HEK293 (cell line): ENCODE results near the gene LMCD1.

Source experiments
- CTCF ChIA-PET: fragments of 350-600 bp; formaldehyde crosslinking; extraction: SDS; loops from one replicate; lab custom pipeline; 2021; ENCODE audit warnings: antibody characterized with exemption; lab: Yijun Ruan, JAX
- POLR2A ChIA-PET: fragments of 300-600 bp; formaldehyde crosslinking; extraction: SDS; loops from one replicate; lab custom pipeline; 2020; ENCODE audit warnings: antibody characterized with exemption, inconsistent platforms; lab: Yijun Ruan, JAX
- H3K27ac ChIP-seq: fragments of 200-500 bp; sonication (Bioruptor generic); 2 replicates; pipeline ENCODE4 v1.5.1; 2014; ENCODE audit warnings: low read depth, low read length, control low read depth, inconsistent platforms; ENCODE audit errors: extremely low read depth
- H3K36me3 ChIP-seq, 2 experiments: fragments of 200-500 bp in 1 of 2; sonication (Bioruptor generic) in 1 of 2; 1 replicate in 1 of 2; 2 replicates in 1 of 2; pipeline ENCODE4 v1.5.1; 2014 to 2017; ENCODE audit warnings: inconsistent platforms in 2 of 2, low read length in 2 of 2; ENCODE audit not compliant: control insufficient read depth in 2 of 2, insufficient read depth in 1 of 2
- H3K4me1 ChIP-seq: fragments of 200-500 bp; sonication (Bioruptor generic); 2 replicates; pipeline ENCODE4 v1.5.1; 2014; ENCODE audit warnings: mild to moderate bottlenecking, low read length, inconsistent platforms; ENCODE audit not compliant: control insufficient read depth, insufficient read depth
- H3K4me3 ChIP-seq: 2 replicates; pipeline ENCODE4 v1.5.1; 2011; ENCODE audit warnings: low read depth, mild to moderate bottlenecking, control low read depth, low read length, moderate library complexity
- H3K9me3 ChIP-seq: fragments of 200-500 bp; sonication (Bioruptor generic); 2 replicates; pipeline ENCODE4 v1.5.1; 2014; ENCODE audit warnings: low read depth, low read length, inconsistent platforms; ENCODE audit not compliant: control insufficient read depth, insufficient read depth
- ATF2 ChIP-seq: fragments of 450-650 bp; formaldehyde crosslinking; IDR thresholded peaks from 2 replicates; pipeline ENCODE4 v1.5.1; 2016; ENCODE audit warnings: missing biosample characterization, missing genetic modification characterization, low read depth
- GLI2 ChIP-seq: fragments of 450-650 bp; formaldehyde crosslinking; IDR thresholded peaks from 2 replicates; pipeline ENCODE4; 2017; ENCODE audit warnings: missing biosample characterization, missing genetic modification characterization, low read depth, borderline replicate concordance
- KLF1 ChIP-seq: fragments of 450-650 bp; formaldehyde crosslinking; IDR thresholded peaks from 2 replicates; pipeline ENCODE4 v1.5.1; 2016; ENCODE audit warnings: missing biosample characterization, missing genetic modification characterization
- PRDM4 ChIP-seq: fragments of 450-650 bp; formaldehyde crosslinking; IDR thresholded peaks from 2 replicates; pipeline ENCODE4 v1.5.1; 2017; ENCODE audit warnings: missing biosample characterization, missing genetic modification characterization
- REPIN1 ChIP-seq: fragments of 450-650 bp; formaldehyde crosslinking; IDR thresholded peaks from 2 replicates; pipeline ENCODE4 v1.5.1; 2017; ENCODE audit warnings: missing biosample characterization, missing genetic modification characterization, low read depth
- SETDB1 ChIP-seq: IDR thresholded peaks from one replicate; pipeline ENCODE4 v1.6.1; 2017; ENCODE audit warnings: mild to moderate bottlenecking, low read length, moderate library complexity, mixed read lengths; ENCODE audit not compliant: insufficient read length
- ZBTB21 ChIP-seq: fragments of 450-650 bp; formaldehyde crosslinking; IDR thresholded peaks from 2 replicates; pipeline ENCODE4 v1.5.1; 2017; ENCODE audit warnings: missing biosample characterization, missing genetic modification characterization
- ZBTB48 ChIP-seq: fragments of 450-650 bp; formaldehyde crosslinking; IDR thresholded peaks from 2 replicates; pipeline ENCODE4 v1.5.1; 2016; ENCODE audit warnings: missing biosample characterization, missing genetic modification characterization
- ZNF10 ChIP-seq: fragments of 450-650 bp; formaldehyde crosslinking; IDR thresholded peaks from 2 replicates; pipeline ENCODE4 v1.5.1; 2017; ENCODE audit warnings: missing biosample characterization, missing genetic modification characterization
- ZNF121 ChIP-seq: fragments of 450-650 bp; formaldehyde crosslinking; IDR thresholded peaks from 2 replicates; pipeline ENCODE4 v1.5.1; 2016; ENCODE audit warnings: missing biosample characterization, missing genetic modification characterization
- ZNF175 ChIP-seq: fragments of 450-650 bp; formaldehyde crosslinking; IDR thresholded peaks from 2 replicates; pipeline ENCODE4 v1.5.1; 2016; ENCODE audit warnings: missing biosample characterization, missing genetic modification characterization
- ZNF19 ChIP-seq: fragments of 450-650 bp; formaldehyde crosslinking; IDR thresholded peaks from 2 replicates; pipeline ENCODE4; 2016; ENCODE audit warnings: missing biosample characterization, missing genetic modification characterization, low read depth
- ZNF211 ChIP-seq: fragments of 450-650 bp; formaldehyde crosslinking; IDR thresholded peaks from 2 replicates; pipeline ENCODE4 v1.5.1; 2016; ENCODE audit warnings: low read depth, missing biosample characterization, missing genetic modification characterization
- ZNF221 ChIP-seq: fragments of 450-650 bp; formaldehyde crosslinking; IDR thresholded peaks from 2 replicates; pipeline ENCODE4 v1.5.1; 2017; ENCODE audit warnings: missing biosample characterization, missing genetic modification characterization, borderline replicate concordance
- ZNF292 ChIP-seq: fragments of 450-650 bp; formaldehyde crosslinking; IDR thresholded peaks from 2 replicates; pipeline ENCODE4 v1.5.1; 2016; ENCODE audit warnings: low read depth, missing biosample characterization, missing genetic modification characterization, borderline replicate concordance
- ZNF324 ChIP-seq: fragments of 450-650 bp; formaldehyde crosslinking; IDR thresholded peaks from 2 replicates; pipeline ENCODE4 v1.5.1; 2016; ENCODE audit warnings: missing biosample characterization, missing genetic modification characterization
- ZNF350 ChIP-seq: fragments of 450-650 bp; formaldehyde crosslinking; IDR thresholded peaks from 2 replicates; pipeline ENCODE4 v1.5.0; 2017; ENCODE audit warnings: missing biosample characterization, mild to moderate bottlenecking, missing genetic modification characterization
- ZNF398 ChIP-seq: fragments of 450-650 bp; formaldehyde crosslinking; IDR thresholded peaks from 2 replicates; pipeline ENCODE4 v1.5.1; 2017; ENCODE audit warnings: missing biosample characterization, missing genetic modification characterization
- ZNF501 ChIP-seq: fragments of 450-650 bp; formaldehyde crosslinking; IDR thresholded peaks from 2 replicates; pipeline ENCODE4 v1.5.1; 2016; ENCODE audit warnings: missing biosample characterization, missing genetic modification characterization
- ZNF580 ChIP-seq: fragments of 450-650 bp; formaldehyde crosslinking; IDR thresholded peaks from 2 replicates; pipeline ENCODE4 v1.5.1; 2016; ENCODE audit warnings: missing biosample characterization, missing genetic modification characterization
- ZNF645 ChIP-seq: fragments of 450-650 bp; formaldehyde crosslinking; IDR thresholded peaks from 2 replicates; pipeline ENCODE4; 2016; ENCODE audit warnings: missing biosample characterization, missing genetic modification characterization
- ZNF654 ChIP-seq: fragments of 450-650 bp; formaldehyde crosslinking; IDR thresholded peaks from 2 replicates; pipeline ENCODE4 v1.5.1; 2016; ENCODE audit warnings: low read depth, missing biosample characterization, missing genetic modification characterization
- ZNF792 ChIP-seq: fragments of 450-650 bp; formaldehyde crosslinking; IDR thresholded peaks from 2 replicates; pipeline ENCODE4 v1.5.1; 2016; ENCODE audit warnings: missing biosample characterization, missing genetic modification characterization

LMCD1 gene

GRCh38 chr3:8490079-8490552 lies 11.5 kb upstream of the LMCD1 start (continued):
- no peak for TF ChIP-seq ZBTB48
- TF ChIP-seq ZNF324 (tag by site-specific recombination): 0 out of 2 replicates have a peak, but pooled peaks have one; percentile 40
- TF ChIP-seq ZNF398 (tag by site-specific recombination): peak; percentile 52
- no peak for TF ChIP-seq SETDB1
- no peak for TF ChIP-seq ZNF350 (tag by site-specific recombination)
- TF ChIP-seq ZNF10 (tag by site-specific recombination): no peak
- TF ChIP-seq ATF2 (tag by site-specific recombination): peak; percentile 96

GRCh38 chr3:8491271-8492144 lies 10.1 kb upstream of the LMCD1 start:
- Histone ChIP-seq H3K36me3 (no peaks in the 10 kb centered on the region), H3K4me3 (no peak overlapping the region), H3K9me3 (no peaks in the 10 kb centered on the region), H3K4me1 (peaks cover 7% of the 10 kb centered on the region), H3K27ac (no peak overlapping the region)
- ChIA-PET CTCF (interaction anchor here (0.7 to 2.0 kb wide), 3 partner anchors 10 to 131 kb away, joined by 3 to 8 read pairs (median 4); partner anchors contain the start of gene LMCD1), POLR2A (interaction anchor here (1.0 to 3.4 kb wide), 3 partner anchors 10 to 14 kb away, joined by 3 to 18 read pairs (median 3); partner anchors contain the start of gene LMCD1)
- peak; percentile 63 for TF ChIP-seq KLF1 (tag by site-specific recombination)
- TF ChIP-seq GLI2 (tag by site-specific recombination): no peak

- no peaks in the 10 kb centered on the region for H3K36me3 ChIP-seq
- H3K9me3 ChIP-seq: no peaks in the 10 kb centered on the region
- H3K4me1 ChIP-seq: peaks cover 4% of the 10 kb centered on the region
- H3K27ac ChIP-seq: no peak overlapping the region
- H3K4me3 ChIP-seq: no peak overlapping the region
- CTCF ChIA-PET: no interaction called here
- POLR2A ChIA-PET: interaction anchor here (1.2 to 1.8 kb wide), 2 partner anchors 9 to 11 kb away, joined by 3 read pairs; no protein-coding TSS in a partner anchor
- TF ChIP-seq ZNF121 (tag by site-specific recombination) (no peak), ZNF19 (no peak), ZNF221 (no peak), ZNF211 (no peak), ZNF580 (no peak), ZBTB21 (no peak), ZNF654 (tag by site-specific recombination) (no peak), ZNF292 (tag by site-specific recombination) (no peak), ZNF501 (tag by site-specific recombination) (no peak), GLI2 (tag by site-specific recombination) (no peak), ZNF175 (tag by site-specific recombination) (no peak), REPIN1 (tag by site-specific recombination) (no peak), ZNF792 (tag by site-specific recombination) (no peak), PRDM4 (tag by site-specific recombination) (no peak), ZNF350 (tag by site-specific recombination) (no peak), ZNF645 (tag by site-specific recombination) (no peak), SETDB1 (no peak)
Observed at GRCh38 chr3:8492744-8493511, 8.7 kb upstream of the LMCD1 start.
